ENCODE data around the gene SLC1A3. TPM values are rescaled to one million over a fixed set of nuclear protein-coding genes. Genes with fewer than 3 reads are reported as not detected.

Gene SLC1A3
- total RNA-seq, 2 donors from 2014 or later = 2.6 to 4.2 TPM

GRCh38 chr5:36703245-36703860 lies 96.9 kb downstream of the SLC1A3 start:
- H3K4me1 ChIP-seq (ENCODE audit: control insufficient read depth, insufficient read depth, low read length) = peaks cover 6% of the 10 kb centered on the region
- no peak overlapping the region for H3K9ac ChIP-seq (ENCODE audit: extremely low read depth, low read length, poor library complexity, severe bottlenecking)
- Mint-ChIP-seq H3K27me3 (ENCODE audit: insufficient read depth) (peaks cover 52% of the 10 kb centered on the region), H3K4me1 (peaks cover 21% of the 10 kb centered on the region), H3K36me3 (ENCODE audit: low read depth) (no peaks in the 10 kb centered on the region), H3K4me3 (no peak overlapping the region), H3K27ac (no peak overlapping the region), H3K9me3 (peaks cover 11% of the 10 kb centered on the region)
- H3K4me3 ChIP-seq (ENCODE audit: low read length) = no peak overlapping the region
- peaks cover 39% of the 10 kb centered on the region for H3K27me3 ChIP-seq (ENCODE audit: control insufficient read depth, insufficient read depth, low read length, poor library complexity, severe bottlenecking)
- TF ChIP-seq CTCF (conservative IDR thresholded peaks at IDR 0.05) = no peak
- no peaks in the 10 kb centered on the region for H3K36me3 ChIP-seq (ENCODE audit: control insufficient read depth, insufficient read depth, low read length)
- H3K27ac ChIP-seq (ENCODE audit: low read depth, low read length) = no peak overlapping the region
- peaks cover 11% of the 10 kb centered on the region for H3K9me3 ChIP-seq (ENCODE audit: control insufficient read depth, low read length)
- 89 to 96% methylated on average over 4 to 5 of the region's 5 CpGs for WGBS, 2 experiments (ENCODE audit: insufficient coverage in 1 of 2, insufficient read length in 1 of 2)
- DNase-seq = no peak

GRCh38 chr5:36704131-36704530 lies 97.7 kb downstream of the SLC1A3 start:
- H3K4me3 Mint-ChIP-seq = no peak overlapping the region
- peaks cover 15% of the 10 kb centered on the region for H3K4me1 Mint-ChIP-seq
- Histone ChIP-seq H3K4me3 (ENCODE audit: low read length) (no peak overlapping the region), H3K27me3 (ENCODE audit: control insufficient read depth, insufficient read depth, low read length, poor library complexity, severe bottlenecking) (peaks cover 37% of the 10 kb centered on the region), H3K4me1 (ENCODE audit: control insufficient read depth, insufficient read depth, low read length) (peaks cover 6% of the 10 kb centered on the region), H3K36me3 (ENCODE audit: control insufficient read depth, insufficient read depth, low read length) (no peaks in the 10 kb centered on the region), H3K9me3 (ENCODE audit: control insufficient read depth, low read length) (peaks cover 11% of the 10 kb centered on the region), H3K27ac (ENCODE audit: low read depth, low read length) (no peak overlapping the region), H3K9ac (ENCODE audit: extremely low read depth, low read length, poor library complexity, severe bottlenecking) (no peak overlapping the region)
- peaks cover 47% of the 10 kb centered on the region for H3K27me3 Mint-ChIP-seq (ENCODE audit: insufficient read depth)
- no peak for TF ChIP-seq CTCF (conservative IDR thresholded peaks at IDR 0.05)
- peaks cover 11% of the 10 kb centered on the region for H3K9me3 Mint-ChIP-seq
- no peak for DNase-seq
- H3K27ac Mint-ChIP-seq = no peak overlapping the region
- H3K36me3 Mint-ChIP-seq (ENCODE audit: low read depth) = no peaks in the 10 kb centered on the region
- 100% methylated on average over 1 of the region's 1 CpG; no CpG with 5 or more reads in 1 of the 2 experiments for WGBS, 2 experiments (ENCODE audit: insufficient coverage in 1 of 2, insufficient read length in 1 of 2)

GRCh38 chr5:36705055-36705454 lies 98.6 kb downstream of the SLC1A3 start:
- H3K27ac Mint-ChIP-seq = no peak overlapping the region
- H3K4me3 Mint-ChIP-seq = no peak overlapping the region

More at GRCh38 chr5:36705055-36705454, 98.6 kb downstream of the SLC1A3 start:
- Histone ChIP-seq H3K36me3 (ENCODE audit: control insufficient read depth, insufficient read depth, low read length) (no peaks in the 10 kb centered on the region), H3K9ac (ENCODE audit: extremely low read depth, low read length, poor library complexity, severe bottlenecking) (no peak overlapping the region), H3K4me3 (ENCODE audit: low read length) (no peak overlapping the region), H3K4me1 (ENCODE audit: control insufficient read depth, insufficient read depth, low read length) (peaks cover 6% of the 10 kb centered on the region), H3K9me3 (ENCODE audit: control insufficient read depth, low read length) (peaks cover 11% of the 10 kb centered on the region), H3K27me3 (ENCODE audit: control insufficient read depth, insufficient read depth, low read length, poor library complexity, severe bottlenecking) (peaks cover 29% of the 10 kb centered on the region), H3K27ac (ENCODE audit: low read depth, low read length) (no peak overlapping the region)
- peaks cover 15% of the 10 kb centered on the region for H3K4me1 Mint-ChIP-seq
- no peak for DNase-seq
- H3K27me3 Mint-ChIP-seq (ENCODE audit: insufficient read depth) = peaks cover 39% of the 10 kb centered on the region
- H3K36me3 Mint-ChIP-seq (ENCODE audit: low read depth) = no peaks in the 10 kb centered on the region
- no peak for TF ChIP-seq CTCF (conservative IDR thresholded peaks at IDR 0.05)
- WGBS, 2 experiments (ENCODE audit: insufficient coverage in 1 of 2, insufficient read length in 1 of 2) = 84 to 90% methylated on average over 3 of the region's 3 CpGs
- peaks cover 11% of the 10 kb centered on the region for H3K9me3 Mint-ChIP-seq
